A549 (cell line): ENCODE measurements around the gene PSMD13.

Experiments
- BCL3 ChIP-seq: fragments of >200 bp; sonication (Bioruptor Twin); formaldehyde crosslinking; IDR thresholded peaks from 3 replicates; pipeline ENCODE4 v1.6.1; 2016
- CHD4 ChIP-seq: fragments of 200-600 bp; sonication (generic); IDR thresholded peaks from 2 replicates; pipeline ENCODE4 v1.6.1; 2016; ENCODE audit warnings: antibody characterized with exemption, mild to moderate bottlenecking, borderline replicate concordance
- CTCF ChIP-seq: fragments of >200 bp; sonication (Bioruptor Twin); formaldehyde crosslinking; IDR thresholded peaks from 3 replicates; pipeline ENCODE4 v1.5.1; 2016
- HDAC2 ChIP-seq: fragments of 200-600 bp; sonication (generic); IDR thresholded peaks from 2 replicates; pipeline ENCODE4 v1.6.1; 2016
- MAX ChIP-seq: IDR thresholded peaks from 2 replicates; pipeline ENCODE4 v1.6.1; 2012
- PHF8 ChIP-seq: fragments of 200-600 bp; sonication (generic); IDR thresholded peaks from 2 replicates; pipeline ENCODE4 v1.6.1; 2016; ENCODE audit warnings: low read depth, mild to moderate bottlenecking, antibody characterized with exemption, moderate library complexity, borderline replicate concordance
- POLR2AphosphoS2 ChIP-seq: conservative IDR thresholded peaks from 2 replicates; pipeline ENCODE4 v1.6.1; 2012; ENCODE audit warnings: low read length, improper control_type of control experiment, inconsistent platforms
- RAD21 ChIP-seq, 2 experiments: fragments of >200 bp in 1 of 2; sonication (Bioruptor Twin) in 1 of 2; formaldehyde crosslinking in 1 of 2; IDR thresholded peaks in 1 of 2; conservative IDR thresholded peaks in 1 of 2; 2 replicates in 1 of 2; 3 replicates in 1 of 2; pipeline ENCODE4 v1.6.1; 2012 to 2018; ENCODE audit warnings: inconsistent platforms in 1 of 2
- REST ChIP-seq: fragments of 200-600 bp; sonication (generic); IDR thresholded peaks from 2 replicates; pipeline ENCODE4 v1.6.1; 2016; ENCODE audit warnings: antibody characterized with exemption, mild to moderate bottlenecking, moderate library complexity
- ZFP36 ChIP-seq: fragments of 450-650 bp; IDR thresholded peaks from 2 replicates; pipeline ENCODE4 v1.6.1; 2014; ENCODE audit warnings: borderline replicate concordance; ENCODE audit not compliant: partially characterized antibody

GRCh38 chr11:202490-202889 is 34.3 kb upstream of the PSMD13 start:
- no peak for TF ChIP-seq CTCF
- TF ChIP-seq PHF8, result no peak
- no peak for TF ChIP-seq REST
- TF ChIP-seq POLR2AphosphoS2, result no peak
- TF ChIP-seq RAD21 (conservative IDR thresholded peaks at IDR 0.05 in 1 of 2, IDR thresholded peaks at IDR 0.05 in 1 of 2), result no peak
- TF ChIP-seq MAX, result no peak
- TF ChIP-seq BCL3, result no peak
- no peak for TF ChIP-seq CHD4
- no peak for TF ChIP-seq ZFP36
- TF ChIP-seq HDAC2, result no peak
